ENCODE measurements around the gene ZBTB49. TPM values are rescaled to one million over a fixed set of nuclear protein-coding genes. Genes with fewer than 3 reads are reported as not detected.

Gene ZBTB49
- total RNA-seq, 1 experiment from 2014 or later, result 5.6 TPM

DNA sequence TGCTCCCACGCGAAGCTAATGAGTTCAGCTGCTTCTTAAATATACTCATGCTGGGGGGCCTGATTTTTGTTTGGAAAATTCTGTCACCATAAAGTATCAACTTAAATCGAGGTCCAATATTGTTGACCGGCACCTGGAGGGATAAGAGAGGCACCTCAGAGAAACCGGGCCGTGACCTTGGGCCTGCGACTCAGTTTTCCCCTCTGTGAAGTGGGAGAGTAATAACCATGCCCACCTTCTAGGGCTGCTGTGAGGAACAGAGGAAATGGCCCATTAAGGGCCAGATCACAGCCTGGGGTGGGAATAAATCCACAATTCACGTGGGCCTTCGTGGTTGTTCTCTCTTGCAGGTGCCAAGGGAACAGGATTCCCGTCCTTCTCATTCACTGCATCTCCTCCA, 39.4 kb downstream of the ZBTB49 start (continued):
- TF ChIP-seq CBFB (CRISPR knock-in tag; IDR thresholded peaks at IDR 0.05; ENCODE audit: low read depth), result no peak
- no peak for TF ChIP-seq ATF1 (CRISPR knock-in tag; IDR thresholded peaks at IDR 0.05)
- TF ChIP-seq, protein P1, sequence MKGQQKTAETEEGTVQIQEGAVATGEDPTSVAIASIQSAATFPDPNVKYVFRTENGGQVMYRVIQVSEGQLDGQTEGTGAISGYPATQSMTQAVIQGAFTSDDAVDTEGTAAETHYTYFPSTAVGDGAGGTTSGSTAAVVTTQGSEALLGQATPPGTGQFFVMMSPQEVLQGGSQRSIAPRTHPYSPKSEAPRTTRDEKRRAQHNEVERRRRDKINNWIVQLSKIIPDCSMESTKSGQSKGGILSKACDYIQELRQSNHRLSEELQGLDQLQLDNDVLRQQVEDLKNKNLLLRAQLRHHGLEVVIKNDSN (CRISPR knock-in tag; IDR thresholded peaks at IDR 0.05), result no peak
- TF ChIP-seq, protein P2, sequence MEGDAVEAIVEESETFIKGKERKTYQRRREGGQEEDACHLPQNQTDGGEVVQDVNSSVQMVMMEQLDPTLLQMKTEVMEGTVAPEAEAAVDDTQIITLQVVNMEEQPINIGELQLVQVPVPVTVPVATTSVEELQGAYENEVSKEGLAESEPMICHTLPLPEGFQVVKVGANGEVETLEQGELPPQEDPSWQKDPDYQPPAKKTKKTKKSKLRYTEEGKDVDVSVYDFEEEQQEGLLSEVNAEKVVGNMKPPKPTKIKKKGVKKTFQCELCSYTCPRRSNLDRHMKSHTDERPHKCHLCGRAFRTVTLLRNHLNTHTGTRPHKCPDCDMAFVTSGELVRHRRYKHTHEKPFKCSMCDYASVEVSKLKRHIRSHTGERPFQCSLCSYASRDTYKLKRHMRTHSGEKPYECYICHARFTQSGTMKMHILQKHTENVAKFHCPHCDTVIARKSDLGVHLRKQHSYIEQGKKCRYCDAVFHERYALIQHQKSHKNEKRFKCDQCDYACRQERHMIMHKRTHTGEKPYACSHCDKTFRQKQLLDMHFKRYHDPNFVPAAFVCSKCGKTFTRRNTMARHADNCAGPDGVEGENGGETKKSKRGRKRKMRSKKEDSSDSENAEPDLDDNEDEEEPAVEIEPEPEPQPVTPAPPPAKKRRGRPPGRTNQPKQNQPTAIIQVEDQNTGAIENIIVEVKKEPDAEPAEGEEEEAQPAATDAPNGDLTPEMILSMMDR (IDR thresholded peaks at IDR 0.05), result no peak
- no peak for TF ChIP-seq FOXJ3 (CRISPR knock-in tag; IDR thresholded peaks at IDR 0.05; ENCODE audit: borderline replicate concordance)
- no peak for TF ChIP-seq ZNF317 (CRISPR knock-in tag; IDR thresholded peaks at IDR 0.05; ENCODE audit: borderline replicate concordance, low read depth)
- TF ChIP-seq, protein P3, sequence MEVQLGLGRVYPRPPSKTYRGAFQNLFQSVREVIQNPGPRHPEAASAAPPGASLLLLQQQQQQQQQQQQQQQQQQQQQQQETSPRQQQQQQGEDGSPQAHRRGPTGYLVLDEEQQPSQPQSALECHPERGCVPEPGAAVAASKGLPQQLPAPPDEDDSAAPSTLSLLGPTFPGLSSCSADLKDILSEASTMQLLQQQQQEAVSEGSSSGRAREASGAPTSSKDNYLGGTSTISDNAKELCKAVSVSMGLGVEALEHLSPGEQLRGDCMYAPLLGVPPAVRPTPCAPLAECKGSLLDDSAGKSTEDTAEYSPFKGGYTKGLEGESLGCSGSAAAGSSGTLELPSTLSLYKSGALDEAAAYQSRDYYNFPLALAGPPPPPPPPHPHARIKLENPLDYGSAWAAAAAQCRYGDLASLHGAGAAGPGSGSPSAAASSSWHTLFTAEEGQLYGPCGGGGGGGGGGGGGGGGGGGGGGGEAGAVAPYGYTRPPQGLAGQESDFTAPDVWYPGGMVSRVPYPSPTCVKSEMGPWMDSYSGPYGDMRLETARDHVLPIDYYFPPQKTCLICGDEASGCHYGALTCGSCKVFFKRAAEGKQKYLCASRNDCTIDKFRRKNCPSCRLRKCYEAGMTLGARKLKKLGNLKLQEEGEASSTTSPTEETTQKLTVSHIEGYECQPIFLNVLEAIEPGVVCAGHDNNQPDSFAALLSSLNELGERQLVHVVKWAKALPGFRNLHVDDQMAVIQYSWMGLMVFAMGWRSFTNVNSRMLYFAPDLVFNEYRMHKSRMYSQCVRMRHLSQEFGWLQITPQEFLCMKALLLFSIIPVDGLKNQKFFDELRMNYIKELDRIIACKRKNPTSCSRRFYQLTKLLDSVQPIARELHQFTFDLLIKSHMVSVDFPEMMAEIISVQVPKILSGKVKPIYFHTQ (CRISPR knock-in tag; IDR thresholded peaks at IDR 0.05), result no peak
- TF ChIP-seq, protein P4, sequence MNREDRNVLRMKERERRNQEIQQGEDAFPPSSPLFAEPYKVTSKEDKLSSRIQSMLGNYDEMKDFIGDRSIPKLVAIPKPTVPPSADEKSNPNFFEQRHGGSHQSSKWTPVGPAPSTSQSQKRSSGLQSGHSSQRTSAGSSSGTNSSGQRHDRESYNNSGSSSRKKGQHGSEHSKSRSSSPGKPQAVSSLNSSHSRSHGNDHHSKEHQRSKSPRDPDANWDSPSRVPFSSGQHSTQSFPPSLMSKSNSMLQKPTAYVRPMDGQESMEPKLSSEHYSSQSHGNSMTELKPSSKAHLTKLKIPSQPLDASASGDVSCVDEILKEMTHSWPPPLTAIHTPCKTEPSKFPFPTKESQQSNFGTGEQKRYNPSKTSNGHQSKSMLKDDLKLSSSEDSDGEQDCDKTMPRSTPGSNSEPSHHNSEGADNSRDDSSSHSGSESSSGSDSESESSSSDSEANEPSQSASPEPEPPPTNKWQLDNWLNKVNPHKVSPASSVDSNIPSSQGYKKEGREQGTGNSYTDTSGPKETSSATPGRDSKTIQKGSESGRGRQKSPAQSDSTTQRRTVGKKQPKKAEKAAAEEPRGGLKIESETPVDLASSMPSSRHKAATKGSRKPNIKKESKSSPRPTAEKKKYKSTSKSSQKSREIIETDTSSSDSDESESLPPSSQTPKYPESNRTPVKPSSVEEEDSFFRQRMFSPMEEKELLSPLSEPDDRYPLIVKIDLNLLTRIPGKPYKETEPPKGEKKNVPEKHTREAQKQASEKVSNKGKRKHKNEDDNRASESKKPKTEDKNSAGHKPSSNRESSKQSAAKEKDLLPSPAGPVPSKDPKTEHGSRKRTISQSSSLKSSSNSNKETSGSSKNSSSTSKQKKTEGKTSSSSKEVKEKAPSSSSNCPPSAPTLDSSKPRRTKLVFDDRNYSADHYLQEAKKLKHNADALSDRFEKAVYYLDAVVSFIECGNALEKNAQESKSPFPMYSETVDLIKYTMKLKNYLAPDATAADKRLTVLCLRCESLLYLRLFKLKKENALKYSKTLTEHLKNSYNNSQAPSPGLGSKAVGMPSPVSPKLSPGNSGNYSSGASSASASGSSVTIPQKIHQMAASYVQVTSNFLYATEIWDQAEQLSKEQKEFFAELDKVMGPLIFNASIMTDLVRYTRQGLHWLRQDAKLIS (CRISPR knock-in tag; IDR thresholded peaks at IDR 0.05; ENCODE audit: borderline replicate concordance), result no peak
- TF ChIP-seq ZNF232 (CRISPR knock-in tag; IDR thresholded peaks at IDR 0.05), result no peak

DNA sequence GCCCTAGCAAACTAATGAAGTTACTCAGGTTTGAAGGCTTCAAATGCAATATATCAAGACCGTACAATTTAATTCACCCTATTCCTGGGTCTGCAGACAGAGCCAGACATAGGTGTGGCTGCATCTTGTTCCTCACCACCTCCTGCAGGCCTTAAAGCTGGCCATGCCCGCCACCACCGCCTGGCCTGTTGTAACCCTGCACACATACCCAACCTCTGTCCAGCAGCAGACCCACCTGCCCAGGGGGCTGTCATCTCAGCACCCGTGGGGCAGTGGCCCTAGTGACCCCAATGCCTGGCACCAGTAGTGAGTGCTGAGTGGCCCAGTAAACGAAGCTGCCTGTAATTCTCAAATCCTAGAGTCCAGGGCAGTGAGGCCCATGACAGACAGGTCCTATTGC, 40.7 kb downstream of the ZBTB49 start:
- Mint-ChIP-seq H3K9me3 (peaks cover 14% of the 10 kb centered on the region), H3K4me3 (no peak overlapping the region), H3K27me3 (ENCODE audit: low read depth) (peaks cover 10% of the 10 kb centered on the region), H3K36me3 (no peaks in the 10 kb centered on the region), H3K27ac (no peak overlapping the region), H3K4me1 (peaks cover 2% of the 10 kb centered on the region)
- POLR2A ChIA-PET, result no interaction called here
- CTCF ChIA-PET, result interaction anchor here (1.0 kb wide), 1 partner anchor 54 kb away, joined by 3 read pairs; no protein-coding TSS in a partner anchor
- no peak for TF ChIP-seq HMGA2 (CRISPR knock-in tag; IDR thresholded peaks at IDR 0.05)
- TF ChIP-seq ZNF263 (CRISPR knock-in tag; IDR thresholded peaks at IDR 0.05; ENCODE audit: low read depth), result no peak
- TF ChIP-seq, protein P2 (IDR thresholded peaks at IDR 0.05), result no peak
- TF ChIP-seq CREM (CRISPR knock-in tag; IDR thresholded peaks at IDR 0.05), result no peak
- no peak for TF ChIP-seq ATF1 (CRISPR knock-in tag; IDR thresholded peaks at IDR 0.05)
- TF ChIP-seq, protein P5, sequence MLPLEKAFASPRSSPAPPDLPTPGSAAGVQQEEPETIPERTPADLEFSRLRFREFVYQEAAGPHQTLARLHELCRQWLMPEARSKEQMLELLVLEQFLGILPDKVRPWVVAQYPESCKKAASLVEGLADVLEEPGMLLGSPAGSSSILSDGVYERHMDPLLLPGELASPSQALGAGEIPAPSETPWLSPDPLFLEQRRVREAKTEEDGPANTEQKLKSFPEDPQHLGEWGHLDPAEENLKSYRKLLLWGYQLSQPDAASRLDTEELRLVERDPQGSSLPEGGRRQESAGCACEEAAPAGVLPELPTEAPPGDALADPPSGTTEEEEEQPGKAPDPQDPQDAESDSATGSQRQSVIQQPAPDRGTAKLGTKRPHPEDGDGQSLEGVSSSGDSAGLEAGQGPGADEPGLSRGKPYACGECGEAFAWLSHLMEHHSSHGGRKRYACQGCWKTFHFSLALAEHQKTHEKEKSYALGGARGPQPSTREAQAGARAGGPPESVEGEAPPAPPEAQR (CRISPR knock-in tag; IDR thresholded peaks at IDR 0.05), result no peak
- TF ChIP-seq ZNF423 (CRISPR knock-in tag; IDR thresholded peaks at IDR 0.05), result no peak
- TF ChIP-seq GTF2I (CRISPR knock-in tag; conservative IDR thresholded peaks at IDR 0.05), result no peak
- no peak for TF ChIP-seq SMAD3 (CRISPR knock-in tag; IDR thresholded peaks at IDR 0.05; ENCODE audit: borderline replicate concordance)
- TF ChIP-seq, protein P6, sequence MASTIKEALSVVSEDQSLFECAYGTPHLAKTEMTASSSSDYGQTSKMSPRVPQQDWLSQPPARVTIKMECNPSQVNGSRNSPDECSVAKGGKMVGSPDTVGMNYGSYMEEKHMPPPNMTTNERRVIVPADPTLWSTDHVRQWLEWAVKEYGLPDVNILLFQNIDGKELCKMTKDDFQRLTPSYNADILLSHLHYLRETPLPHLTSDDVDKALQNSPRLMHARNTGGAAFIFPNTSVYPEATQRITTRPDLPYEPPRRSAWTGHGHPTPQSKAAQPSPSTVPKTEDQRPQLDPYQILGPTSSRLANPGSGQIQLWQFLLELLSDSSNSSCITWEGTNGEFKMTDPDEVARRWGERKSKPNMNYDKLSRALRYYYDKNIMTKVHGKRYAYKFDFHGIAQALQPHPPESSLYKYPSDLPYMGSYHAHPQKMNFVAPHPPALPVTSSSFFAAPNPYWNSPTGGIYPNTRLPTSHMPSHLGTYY (CRISPR knock-in tag; IDR thresholded peaks at IDR 0.05), result no peak
- ATAC-seq (no peak), DNase-seq (ENCODE audit: low spot score) (no peak)
